Measurements from ENCODE around the gene SCAMP1.

Gene SCAMP1

GRCh38 chr5:78499485-78499884 is 139.1 kb downstream of the SCAMP1 start:
- TF ChIP-seq CTCF (IDR thresholded peaks at IDR 0.05; ENCODE audit: control insufficient read depth, extremely low read depth, insufficient read depth), result no peak
- DNase-seq (ENCODE audit: low read depth), result no peak
- no peak overlapping the region for H3K4me3 ChIP-seq (ENCODE audit: low read depth, low read length)

GRCh38 chr5:78500028-78500427 is 139.6 kb downstream of the SCAMP1 start:
- no peak overlapping the region for H3K4me3 ChIP-seq (ENCODE audit: low read depth, low read length)
- no peak for DNase-seq (ENCODE audit: low read depth)
- TF ChIP-seq CTCF (IDR thresholded peaks at IDR 0.05; ENCODE audit: control insufficient read depth, extremely low read depth, insufficient read depth), result no peak

- H3K4me3 ChIP-seq (ENCODE audit: low read depth, low read length), result no peak overlapping the region
- no peak for TF ChIP-seq CTCF (IDR thresholded peaks at IDR 0.05; ENCODE audit: control insufficient read depth, extremely low read depth, insufficient read depth)
These were observed 140.5 kb downstream of the SCAMP1 start for GRCh38 chr5:78500871-78501270.

GRCh38 chr5:78501411-78502352 is 141.3 kb downstream of the SCAMP1 start:
- TF ChIP-seq CTCF (IDR thresholded peaks at IDR 0.05; ENCODE audit: control insufficient read depth, extremely low read depth, insufficient read depth), result no peak

More at GRCh38 chr5:78500871-78501270, 140.5 kb downstream of the SCAMP1 start:
- no peak for DNase-seq (ENCODE audit: low read depth)

GRCh38 chr5:78503958-78504653 is 143.7 kb downstream of the SCAMP1 start:
- DNase-seq (ENCODE audit: low read depth), result no peak
- no peak overlapping the region for H3K4me3 ChIP-seq (ENCODE audit: low read depth, low read length)
- no peak for TF ChIP-seq CTCF (IDR thresholded peaks at IDR 0.05; ENCODE audit: control insufficient read depth, extremely low read depth, insufficient read depth)

More at GRCh38 chr5:78501411-78502352, 141.3 kb downstream of the SCAMP1 start:
- H3K4me3 ChIP-seq (ENCODE audit: low read depth, low read length), result no peak overlapping the region
- DNase-seq (ENCODE audit: low read depth), result no peak

- no peak overlapping the region for H3K4me3 ChIP-seq (ENCODE audit: low read depth, low read length)
- TF ChIP-seq CTCF (IDR thresholded peaks at IDR 0.05; ENCODE audit: control insufficient read depth, extremely low read depth, insufficient read depth), result no peak
These were observed 144.6 kb downstream of the SCAMP1 start for GRCh38 chr5:78504704-78505677.

More at GRCh38 chr5:78504704-78505677, 144.6 kb downstream of the SCAMP1 start:
- peak; percentile 80 for DNase-seq (ENCODE audit: low read depth)

Measured in LNCaP clone FGC (cell line).